K562 (cell line): Measurements from ENCODE around the gene PPM1H. TPM values are rescaled to one million over a fixed set of nuclear protein-coding genes. Genes with fewer than 3 reads are reported as not detected.

Experiments
- ARHGAP35 ChIP-seq: fragments of 450-650 bp; IDR thresholded peaks from 2 replicates; pipeline ENCODE4 v1.6.1; 2018; ENCODE audit not compliant: partially characterized antibody
- ATF7 ChIP-seq: fragments of 450-650 bp; IDR thresholded peaks from 2 replicates; pipeline ENCODE4 v1.7.1; 2014; ENCODE audit warnings: mild to moderate bottlenecking, moderate library complexity
- CBFA2T3 ChIP-seq: fragments of 450-650 bp; IDR thresholded peaks from 2 replicates; pipeline ENCODE4 v1.6.1; 2017
- CBX5 ChIP-seq: IDR thresholded peaks from 2 replicates; pipeline ENCODE4 v1.6.1; 2014; ENCODE audit warnings: low read depth, borderline replicate concordance
- DACH1 ChIP-seq: fragments of 450-650 bp; IDR thresholded peaks from 2 replicates; pipeline ENCODE4 v1.6.1; 2018; ENCODE audit not compliant: partially characterized antibody
- HDAC2 ChIP-seq: fragments of 450-650 bp; IDR thresholded peaks from 2 replicates; pipeline ENCODE4 v1.6.1; 2016; ENCODE audit warnings: mild to moderate bottlenecking
- HNRNPLL ChIP-seq: fragments of 200-400 bp; formaldehyde crosslinking; IDR thresholded peaks from 2 replicates; pipeline ENCODE4 v1.6.1; 2017; ENCODE audit warnings: low read length, low read depth, mild to moderate bottlenecking; ENCODE audit not compliant: poor library complexity, severe bottlenecking
- JUN ChIP-seq, 2 experiments: sonication (generic) in 1 of 2; formaldehyde crosslinking in 1 of 2; IDR thresholded peaks; 2 replicates each; pipeline versions ENCODE4 v1.6.1 to v1.8.0; 2012 to 2022; ENCODE audit warnings: borderline replicate concordance in 2 of 2, mild to moderate bottlenecking in 2 of 2, improper control_type of control experiment in 1 of 2, low read depth in 1 of 2, low read length in 1 of 2, missing genetic modification reagents in 1 of 2
- MAZ ChIP-seq, 2 experiments: fragments of 450-650 bp in 1 of 2; sonication (generic) in 1 of 2; formaldehyde crosslinking; IDR thresholded peaks in 1 of 2; conservative IDR thresholded peaks in 1 of 2; 2 replicates each; pipeline versions ENCODE4 v1.4.0 to v1.5.0; 2020; ENCODE audit warnings: mild to moderate bottlenecking in 1 of 2, missing genetic modification reagents in 1 of 2
- MTA2 ChIP-seq: fragments of 450-650 bp; IDR thresholded peaks from 2 replicates; pipeline ENCODE4 v1.6.1; 2016; ENCODE audit warnings: low read depth
- SP1 ChIP-seq: sonication (generic); formaldehyde crosslinking; IDR thresholded peaks from 2 replicates; pipeline ENCODE4 v1.8.1; 2022; ENCODE audit warnings: mild to moderate bottlenecking, missing genetic modification reagents
- TAF1 ChIP-seq: IDR thresholded peaks from 2 replicates; pipeline ENCODE4 v1.6.1; 2011; ENCODE audit warnings: mild to moderate bottlenecking, low read length, moderate library complexity; ENCODE audit not compliant: insufficient read depth, control insufficient read depth, severe bottlenecking; ENCODE audit errors: extremely low read depth
- TBP ChIP-seq: optimal IDR thresholded peaks from 2 replicates; pipeline ENCODE3; 2011; ENCODE audit warnings: low read depth, low read length, improper control_type of control experiment
- TCF15 ChIP-seq: fragments of 250-450 bp; sonication (Bioruptor Pico); IDR thresholded peaks from 2 replicates; pipeline ENCODE4 v1.8.0; 2022; ENCODE audit warnings: moderate library complexity, mild to moderate bottlenecking, inconsistent platforms
- ZKSCAN1 ChIP-seq: fragments of 150-350 bp; IDR thresholded peaks from 2 replicates; pipeline ENCODE4 v1.6.1; 2016; ENCODE audit warnings: low read depth, low read length
- ZNF551 ChIP-seq: fragments of 250-450 bp; sonication (Bioruptor Pico); IDR thresholded peaks from 2 replicates; pipeline ENCODE4 v1.5.0; 2021; ENCODE audit warnings: mild to moderate bottlenecking, moderate library complexity
- ZNF764 ChIP-seq: fragments of 250-450 bp; sonication (Bioruptor Pico); IDR thresholded peaks from 2 replicates; pipeline ENCODE4 v1.4.0; 2020; ENCODE audit warnings: low read depth, mild to moderate bottlenecking, moderate library complexity
- polyA plus RNA-seq, 8 experiments: library from polyadenylated mRNA; depleted of rRNA in 4 of 8; stranded (reverse) in 5 of 8; unstranded in 3 of 8; fragments of >200 nt; fragmentation: Nextera tagmentation in 2 of 8; fragmentation: Illumina TruSeq in 1 of 8; extraction: Ambion mirVana in 2 of 8; extraction: Trizol in 1 of 8; gene quantifications; 2 replicates each; pipeline versions ENCODE4 v1.2.1 to v1.2.3, GENCODE V29; 2011 to 2014; ENCODE audit warnings: inconsistent platforms in 1 of 8, missing spikeins in 1 of 8
- total RNA-seq, 7 experiments: library from RNA; depleted of rRNA in 6 of 7; stranded (reverse); fragments of >200 nt in 6 of 7; fragmentation: Illumina TruSeq in 2 of 7; extraction: Trizol in 2 of 7; gene quantifications; 2 replicates each; pipeline versions ENCODE4 v1.2.1 to v1.2.3, GENCODE V29; 2011 to 2021; ENCODE audit warnings: low replicate concordance in 1 of 7
- TF ChIP-seq, protein P1 (sequence below), 2 experiments: IDR thresholded peaks; 2 replicates each; pipeline ENCODE4 v1.6.1; 2012; ENCODE audit warnings: improper control_type of control experiment in 2 of 2, low read depth in 2 of 2, low read length in 2 of 2, borderline replicate concordance in 1 of 2
- TF ChIP-seq, protein P2 (sequence below): sonication (generic); formaldehyde crosslinking; IDR thresholded peaks from 2 replicates; pipeline ENCODE4 v1.8.0; 2022; ENCODE audit warnings: mild to moderate bottlenecking, missing genetic modification reagents
- TF ChIP-seq, protein P3 (sequence below): fragments of 450-650 bp; formaldehyde crosslinking; IDR thresholded peaks from 2 replicates; pipeline ENCODE4 v1.4.0; 2020; ENCODE audit warnings: mild to moderate bottlenecking, mixed read lengths

PPM1H gene
- total and polyA plus RNA-seq, 9 of the 15 experiments (the other 6 are each of a cell fraction or from before 2014, with no cell fraction given) = 5.3 to 29.3 (median 11.3) TPM

GRCh38 chr12:62934799-62935674, at the start of gene PPM1H (continued):
- TF ChIP-seq, protein P1, sequence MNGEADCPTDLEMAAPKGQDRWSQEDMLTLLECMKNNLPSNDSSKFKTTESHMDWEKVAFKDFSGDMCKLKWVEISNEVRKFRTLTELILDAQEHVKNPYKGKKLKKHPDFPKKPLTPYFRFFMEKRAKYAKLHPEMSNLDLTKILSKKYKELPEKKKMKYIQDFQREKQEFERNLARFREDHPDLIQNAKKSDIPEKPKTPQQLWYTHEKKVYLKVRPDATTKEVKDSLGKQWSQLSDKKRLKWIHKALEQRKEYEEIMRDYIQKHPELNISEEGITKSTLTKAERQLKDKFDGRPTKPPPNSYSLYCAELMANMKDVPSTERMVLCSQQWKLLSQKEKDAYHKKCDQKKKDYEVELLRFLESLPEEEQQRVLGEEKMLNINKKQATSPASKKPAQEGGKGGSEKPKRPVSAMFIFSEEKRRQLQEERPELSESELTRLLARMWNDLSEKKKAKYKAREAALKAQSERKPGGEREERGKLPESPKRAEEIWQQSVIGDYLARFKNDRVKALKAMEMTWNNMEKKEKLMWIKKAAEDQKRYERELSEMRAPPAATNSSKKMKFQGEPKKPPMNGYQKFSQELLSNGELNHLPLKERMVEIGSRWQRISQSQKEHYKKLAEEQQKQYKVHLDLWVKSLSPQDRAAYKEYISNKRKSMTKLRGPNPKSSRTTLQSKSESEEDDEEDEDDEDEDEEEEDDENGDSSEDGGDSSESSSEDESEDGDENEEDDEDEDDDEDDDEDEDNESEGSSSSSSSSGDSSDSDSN (IDR thresholded peaks at IDR 0.05; ENCODE audit: borderline replicate concordance in 1 of 2, low read depth in 2 of 2, low read length in 2 of 2) = peak; percentile 68 to 80; a peak in 1 of 4 replicates
- TF ChIP-seq HNRNPLL (no peak), ATF7 (peak; percentile 39; the same call in 1 of the 2 replicates), ZNF764 (CRISPR knock-in tag) (no peak), ZNF551 (CRISPR knock-in tag) (no peak), TCF15 (no peak), SP1 (peak; percentile 61; the same call in 1 of the 2 replicates), MAZ (CRISPR knock-in tag; conservative IDR thresholded peaks at IDR 0.05 in 1 of 2, IDR thresholded peaks at IDR 0.05 in 1 of 2) (peak; percentile 86 to 95), TAF1 (peak; percentile 31), CBFA2T3 (peak; percentile 33), HDAC2 (0 out of 2 replicates have a peak, but pooled peaks have one; percentile 58), DACH1 (peak; percentile 17), ARHGAP35 (no peak), TBP (peak; percentile 55), JUN (IDR thresholded peaks at IDR 0.05; ENCODE audit: borderline replicate concordance, low read depth, low read length) (0 out of 2 replicates have a peak, but pooled peaks have one; percentile 18), JUN (CRISPR knock-in tag; IDR thresholded peaks at IDR 0.05; ENCODE audit: borderline replicate concordance) (no peak), ZKSCAN1 (0 out of 2 replicates have a peak, but pooled peaks have one; percentile 48), MTA2 (no peak), CBX5 (0 out of 2 replicates have a peak, but pooled peaks have one; percentile 47)
- TF ChIP-seq, protein P2, sequence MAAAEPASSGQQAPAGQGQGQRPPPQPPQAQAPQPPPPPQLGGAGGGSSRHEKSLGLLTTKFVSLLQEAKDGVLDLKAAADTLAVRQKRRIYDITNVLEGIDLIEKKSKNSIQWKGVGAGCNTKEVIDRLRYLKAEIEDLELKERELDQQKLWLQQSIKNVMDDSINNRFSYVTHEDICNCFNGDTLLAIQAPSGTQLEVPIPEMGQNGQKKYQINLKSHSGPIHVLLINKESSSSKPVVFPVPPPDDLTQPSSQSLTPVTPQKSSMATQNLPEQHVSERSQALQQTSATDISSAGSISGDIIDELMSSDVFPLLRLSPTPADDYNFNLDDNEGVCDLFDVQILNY (CRISPR knock-in tag) = peak; percentile 50; the same call in 1 of the 2 replicates
- TF ChIP-seq, protein P3, sequence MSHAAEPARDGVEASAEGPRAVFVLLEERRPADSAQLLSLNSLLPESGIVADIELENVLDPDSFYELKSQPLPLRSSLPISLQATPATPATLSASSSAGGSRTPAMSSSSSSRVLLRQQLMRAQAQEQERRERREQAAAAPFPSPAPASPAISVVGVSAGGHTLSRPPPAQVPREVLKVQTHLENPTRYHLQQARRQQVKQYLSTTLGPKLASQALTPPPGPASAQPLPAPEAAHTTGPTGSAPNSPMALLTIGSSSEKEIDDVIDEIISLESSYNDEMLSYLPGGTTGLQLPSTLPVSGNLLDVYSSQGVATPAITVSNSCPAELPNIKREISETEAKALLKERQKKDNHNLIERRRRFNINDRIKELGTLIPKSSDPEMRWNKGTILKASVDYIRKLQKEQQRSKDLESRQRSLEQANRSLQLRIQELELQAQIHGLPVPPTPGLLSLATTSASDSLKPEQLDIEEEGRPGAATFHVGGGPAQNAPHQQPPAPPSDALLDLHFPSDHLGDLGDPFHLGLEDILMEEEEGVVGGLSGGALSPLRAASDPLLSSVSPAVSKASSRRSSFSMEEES (CRISPR knock-in tag) = peak; percentile 94
